ENCODE data around the gene ZGLP1.
"Not testable (repeated sequence)": the region's sequence is repeated elsewhere in the genome, so short reads cannot be mapped to it uniquely, and the experiment has no call there.

The ZGLP1 gene

DNA sequence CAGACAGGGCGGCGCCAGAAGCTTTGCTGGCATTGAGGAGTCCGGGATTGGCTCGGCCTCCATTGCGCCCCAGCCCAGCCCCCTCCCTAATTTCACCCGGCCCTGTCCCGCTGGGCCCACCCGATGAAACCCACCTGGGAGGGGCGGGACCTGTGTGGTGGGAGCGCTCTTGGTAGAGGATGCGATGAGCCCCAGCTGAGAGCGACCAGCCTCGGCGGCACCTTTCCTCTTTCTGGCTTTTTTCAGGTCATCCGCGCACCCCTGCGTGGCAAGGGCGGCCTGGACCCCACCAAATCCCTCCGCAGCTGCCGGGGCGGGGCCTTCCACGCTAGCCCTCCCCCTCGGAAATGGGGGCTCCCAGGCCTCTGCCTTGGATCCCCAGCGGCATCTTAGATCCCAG is at the start of gene ZGLP1:
Gene ZGLP1 (minus strand): TSS at position 393 of the 400 bp plus-strand sequence.
- DNase-seq, result no peak

GRCh38 chr19:10356431-10356830 is 46.8 kb upstream of the ZGLP1 start:
- no peak for DNase-seq

GRCh38 chr19:10353793-10354391 is 44.3 kb upstream of the ZGLP1 start:
- DNase-seq, result no peak

GRCh38 chr19:10352764-10353671 is 43.4 kb upstream of the ZGLP1 start:
- DNase-seq, result no peak

- peak in 1 of 2 donors; percentile 10 for DNase-seq
Observed at GRCh38 chr19:10346509-10346908, 36.9 kb upstream of the ZGLP1 start.

DNA sequence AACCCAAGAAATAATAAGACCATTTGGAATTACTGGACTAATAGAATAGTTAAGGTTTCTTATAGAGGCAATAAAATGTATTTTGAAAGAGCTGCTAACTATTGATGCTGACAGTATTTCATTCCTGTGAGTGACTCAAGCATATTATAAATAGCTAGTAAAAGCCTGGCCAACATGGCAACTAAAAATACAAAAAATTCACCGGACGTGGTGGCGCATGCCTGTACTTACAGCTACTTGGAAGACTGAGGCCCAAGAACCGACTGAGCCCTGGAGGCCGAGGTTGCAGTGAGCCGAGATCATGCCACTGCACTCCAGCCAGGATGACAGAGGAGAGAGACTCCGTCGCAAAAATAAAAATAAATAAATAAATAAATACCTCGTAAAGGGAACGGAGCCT is 35.2 kb upstream of the ZGLP1 start:
- no peak for DNase-seq

DNA sequence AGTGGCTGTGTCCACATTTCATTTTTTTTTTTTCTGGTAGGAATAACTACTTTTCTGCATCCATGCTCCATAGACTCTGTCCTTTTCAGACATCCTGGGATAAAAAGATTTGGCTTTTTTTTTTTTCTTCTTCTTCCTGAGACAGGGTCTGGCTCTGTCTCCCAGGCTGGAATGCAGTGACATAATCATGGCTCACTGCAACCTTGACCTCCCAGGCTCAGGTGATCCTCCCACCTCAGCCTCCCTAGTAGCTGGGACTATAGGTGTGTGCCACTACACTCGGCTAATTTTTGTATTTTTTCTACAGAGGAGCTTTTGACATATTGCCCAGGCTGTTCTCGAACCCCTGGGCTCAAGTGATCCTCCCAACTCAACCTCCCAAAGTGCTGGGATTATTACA is 33.9 kb upstream of the ZGLP1 start:
- no peak for DNase-seq

DNA sequence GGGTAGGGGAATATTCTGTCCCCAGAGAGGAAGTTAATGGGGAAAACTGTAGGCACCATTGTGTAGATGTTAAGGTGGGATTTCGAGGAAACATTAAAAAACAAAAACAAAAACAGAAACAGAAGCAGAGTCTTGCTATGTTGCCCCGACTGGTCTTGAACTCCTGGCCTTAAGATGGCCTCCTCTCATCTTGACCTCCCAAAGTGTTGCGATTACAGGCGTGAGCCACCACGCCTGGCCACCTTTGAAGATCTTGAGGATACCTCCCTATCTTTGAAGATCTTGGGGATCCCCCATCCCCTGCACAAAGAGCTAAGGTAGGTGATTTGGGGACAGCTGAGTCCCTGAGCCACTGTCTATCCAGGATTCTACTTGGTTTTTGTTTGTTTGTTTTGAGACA is 30.4 kb upstream of the ZGLP1 start:
- no peak for DNase-seq

- peak; percentile 21 to 39 for DNase-seq
Observed at GRCh38 chr19:10339380-10339960, 29.9 kb upstream of the ZGLP1 start, which contains the start of gene ICAM3. Gene ICAM3 (minus strand): TSS chr19:10339624. CDS start chr19:10339614, 10 bp downstream.

GRCh38 chr19:10338940-10339339 is 29.3 kb upstream of the ZGLP1 start:
- DNase-seq, result no peak

DNA sequence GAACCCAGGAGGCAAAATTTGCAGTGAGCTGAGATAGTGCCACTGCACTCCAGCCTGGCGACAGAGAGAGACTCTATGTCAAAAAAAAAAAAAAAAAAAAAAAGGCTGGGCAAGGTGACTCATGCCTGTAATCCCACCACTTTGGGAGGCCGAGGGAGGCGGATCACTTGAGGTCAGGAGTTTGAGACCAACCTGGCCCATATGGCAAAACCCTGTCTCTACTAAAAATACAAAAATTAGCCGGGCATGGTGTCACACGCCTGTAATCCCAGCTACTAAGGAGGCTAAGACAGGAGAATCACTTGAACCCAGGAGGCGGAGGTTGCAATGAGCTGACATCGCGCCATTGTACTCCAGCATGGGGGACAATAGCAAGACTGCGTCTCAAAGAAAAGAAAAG is 27.1 kb upstream of the ZGLP1 start:
- not testable (repeated sequence) for DNase-seq

GRCh38 chr19:10335352-10335985 is 25.9 kb upstream of the ZGLP1 start:
- no peak for DNase-seq

GRCh38 chr19:10334588-10335351 is 25.2 kb upstream of the ZGLP1 start:
- no peak for DNase-seq

DNA sequence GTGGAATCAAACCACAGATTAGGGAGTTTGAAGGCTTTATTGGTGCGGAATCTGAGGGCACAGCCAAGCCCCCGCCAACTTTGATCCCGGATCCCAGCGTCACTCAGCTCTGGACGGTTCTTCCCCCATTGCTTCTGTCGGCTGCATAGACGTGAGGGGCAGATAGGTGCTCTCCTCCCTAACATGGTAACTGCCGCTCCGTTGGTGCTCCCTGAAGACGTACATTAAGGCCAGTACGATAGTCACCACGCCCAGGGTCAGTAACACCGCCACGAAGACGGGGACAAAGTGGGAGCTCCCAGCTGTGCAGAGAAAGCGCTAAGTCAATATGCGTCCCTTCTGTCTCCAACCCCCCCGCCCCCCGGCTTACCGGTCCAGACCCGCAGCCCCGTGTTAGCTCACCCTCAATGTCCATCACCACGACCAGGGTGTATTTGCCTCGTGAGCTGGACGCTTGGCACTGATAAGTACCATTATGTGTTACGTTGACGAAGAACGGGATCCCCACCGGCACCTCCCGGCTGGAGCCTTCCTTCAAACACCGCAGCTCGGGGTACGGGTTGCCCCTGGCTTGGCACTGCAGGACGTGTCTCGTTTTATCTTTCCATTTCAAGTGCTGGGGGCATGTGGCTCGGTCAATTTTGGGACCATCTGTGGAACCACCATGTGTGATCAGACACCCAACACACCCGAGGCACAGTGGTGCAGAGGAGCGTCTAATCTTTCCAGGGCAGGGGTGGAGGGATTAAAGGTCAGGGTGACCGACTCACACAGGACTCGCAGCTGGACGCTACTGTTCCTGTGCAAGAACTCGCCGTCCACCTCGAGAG is 24.4 kb upstream of the ZGLP1 start:
- DNase-seq, result no peak

DNA sequence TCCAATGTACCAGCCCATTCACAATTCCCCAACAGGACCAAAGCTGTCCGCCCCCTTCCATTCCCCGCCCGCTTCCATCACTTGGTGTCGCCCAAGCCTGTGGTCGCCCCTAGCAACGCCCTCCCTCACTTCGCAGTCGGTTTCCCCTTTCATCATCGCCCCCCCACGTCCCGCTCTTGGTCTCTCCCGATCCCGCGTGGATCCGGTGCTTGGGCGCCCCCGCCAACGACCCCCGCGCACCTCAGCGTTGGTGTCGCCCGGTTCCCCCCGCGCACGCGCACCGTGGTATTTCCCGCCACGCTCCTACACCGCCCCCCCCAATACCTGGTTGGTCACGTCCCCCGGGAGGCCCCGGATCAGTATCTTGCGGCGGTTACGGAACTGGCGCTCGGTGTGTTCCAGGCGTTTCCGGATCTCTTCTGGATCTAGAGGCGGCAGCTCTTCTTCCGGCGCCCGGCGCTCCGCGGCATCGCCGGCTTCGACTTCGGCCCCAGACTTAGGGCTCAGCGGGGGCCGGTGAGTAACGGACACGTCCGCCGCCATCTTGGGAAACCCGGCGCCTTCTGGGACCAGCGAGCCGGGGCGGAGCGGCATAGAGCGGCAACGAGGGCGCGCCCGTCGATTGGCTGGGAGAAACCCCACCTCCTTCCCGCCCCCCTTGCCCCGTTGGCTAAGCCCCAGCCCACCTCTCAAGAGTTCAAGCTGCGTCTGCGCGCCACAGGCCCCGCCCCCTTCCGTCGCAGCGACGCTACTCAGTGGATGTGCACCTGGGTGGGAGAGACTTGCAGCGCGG is 23.5 kb upstream of the ZGLP1 start, which contains the start of gene RAVER1:
Gene RAVER1 (minus strand): TSS at position 565 of the 793 bp plus-strand sequence. CDS start 22 bp downstream, at position 543.
- peak; percentile 93 to 98 for DNase-seq

DNA sequence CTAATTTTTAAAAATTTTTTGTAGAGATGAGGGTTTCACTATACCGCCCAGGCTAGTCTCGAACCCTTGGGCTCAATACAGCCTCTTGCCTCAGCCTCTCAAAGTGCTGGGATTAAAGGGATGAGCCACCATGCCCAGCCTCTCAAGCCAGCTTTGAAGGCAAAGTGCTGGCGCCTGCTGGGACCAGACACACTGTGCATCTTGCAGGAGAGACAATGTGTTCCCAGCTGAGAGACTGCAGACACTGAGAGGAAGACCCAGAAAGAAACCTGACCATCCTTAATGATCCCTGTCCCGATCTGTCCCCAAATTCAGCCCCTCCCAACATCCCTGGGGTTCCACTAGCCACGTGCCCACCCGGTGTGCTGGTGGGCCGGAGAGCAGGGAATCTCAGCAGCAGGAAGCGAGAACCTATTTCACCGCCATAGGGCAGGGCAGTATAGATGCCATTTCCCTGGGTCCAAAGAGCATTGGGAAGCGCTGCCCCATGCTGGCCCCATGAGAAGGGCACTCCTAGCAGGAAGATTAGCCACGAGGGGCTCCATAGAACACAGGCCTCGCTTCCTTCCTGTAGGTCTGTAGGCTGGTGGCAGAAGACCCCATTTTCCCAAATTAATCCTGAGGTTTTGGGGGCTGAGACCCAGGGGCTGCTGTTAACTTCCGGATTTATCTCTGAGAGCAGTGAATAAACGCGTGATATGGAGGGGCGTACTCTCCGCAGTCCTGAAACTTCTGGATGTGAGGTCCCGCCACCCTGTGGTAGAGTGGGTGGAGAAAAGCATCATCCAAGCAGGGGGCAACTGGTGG is 22.7 kb upstream of the ZGLP1 start:
- no peak for DNase-seq

- DNase-seq, result no peak
Observed at GRCh38 chr19:10329555-10329954, 19.9 kb upstream of the ZGLP1 start.

DNA sequence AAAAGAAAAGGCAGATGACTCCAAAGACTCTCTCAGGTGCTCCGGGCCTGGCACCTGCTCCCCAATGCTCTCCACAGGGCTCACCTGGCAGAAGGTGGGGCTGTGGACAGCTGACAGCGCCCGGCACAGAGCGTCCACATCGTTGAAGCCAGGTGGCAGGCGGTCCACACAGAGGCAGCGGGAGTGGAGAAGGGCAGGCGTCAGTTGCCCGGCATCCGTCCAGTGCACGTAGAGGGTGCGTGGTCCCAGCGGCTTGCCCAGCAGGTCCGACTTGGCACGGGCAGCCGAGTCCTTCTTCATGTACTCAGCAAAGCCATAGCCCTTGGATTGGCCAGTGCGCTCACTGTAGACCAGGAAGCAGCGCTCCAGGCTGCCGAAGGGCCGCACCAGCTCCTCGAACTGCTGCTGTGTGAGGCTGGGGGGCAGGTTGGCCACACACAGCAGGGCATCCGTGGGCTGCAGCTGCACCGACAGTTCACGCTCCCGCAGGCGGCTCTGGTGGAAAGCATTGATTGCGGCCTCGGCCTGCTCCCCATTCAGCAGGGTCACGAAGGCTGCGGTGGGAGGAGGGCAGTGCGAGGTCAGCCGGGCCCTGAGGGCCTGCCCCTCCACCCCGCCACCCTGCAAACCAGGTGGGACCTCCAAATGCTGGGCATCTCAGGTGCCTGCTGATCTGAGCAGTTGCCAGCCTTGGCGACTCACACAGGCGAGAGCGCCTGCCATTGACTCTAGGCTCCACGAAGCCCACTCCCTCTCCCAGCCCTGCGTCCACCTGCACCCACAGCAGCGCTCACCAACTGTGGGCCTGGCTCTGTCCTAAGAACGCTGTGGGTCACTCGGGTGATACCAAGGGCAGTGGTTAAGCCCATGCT is 19.2 kb upstream of the ZGLP1 start:
- DNase-seq, result no peak

DNA sequence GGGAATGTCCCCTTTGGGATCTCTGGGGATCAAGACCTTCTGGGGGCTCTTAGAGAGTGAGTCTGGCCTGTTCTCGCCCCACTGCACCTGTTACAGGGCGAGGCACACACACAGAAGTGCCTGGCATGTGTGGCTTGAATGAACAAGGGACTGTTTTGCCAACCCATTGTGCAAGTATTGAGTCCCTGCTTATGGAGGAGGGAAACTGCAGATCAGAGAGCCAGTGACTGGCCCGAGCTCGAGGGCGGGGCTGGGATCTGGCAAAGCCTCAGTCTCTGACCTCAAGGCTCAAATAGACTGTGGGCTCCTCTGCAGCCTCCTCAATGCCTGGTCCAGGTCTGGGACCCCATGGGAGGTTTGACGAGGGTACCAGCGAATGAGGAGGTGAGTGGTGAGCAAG is 18.2 kb upstream of the ZGLP1 start:
- no peak for DNase-seq

Data from bone marrow (tissue), 2 donors.